ENCODE measurements around the gene MYO19.

- TF ChIP-seq POLR2A (IDR thresholded peaks at IDR 0.05; ENCODE audit: low read depth, low read length) (no peak), USF2 (IDR thresholded peaks at IDR 0.05; ENCODE audit: low read depth, low read length) (no peak), SMC3 (IDR thresholded peaks at IDR 0.05; ENCODE audit: low read depth, low read length) (no peak), CTCF (conservative IDR thresholded peaks at IDR 0.05; ENCODE audit: low read depth, low read length) (no peak), CEBPB (IDR thresholded peaks at IDR 0.05; ENCODE audit: low read depth, low read length) (no peak), RCOR1 (IDR thresholded peaks at IDR 0.05; ENCODE audit: insufficient replicate concordance, low read length) (no peak), RAD21 (IDR thresholded peaks at IDR 0.05; ENCODE audit: low read length) (no peak), RFX5 (IDR thresholded peaks at IDR 0.05; ENCODE audit: low read depth, low read length) (no peak), ELK1 (IDR thresholded peaks at IDR 0.05; ENCODE audit: borderline replicate concordance, low read depth, low read length) (no peak)
These were observed 27.8 kb downstream of the MYO19 start for GRCh38 chr17:36506831-36507230.

All from IMR-90 (cell line).